NCI-H748 (cell line): Measurements from ENCODE around the gene GAL3ST3.

Experiments
- DNase-seq: peaks from one replicate; lab custom pipeline; 2025; ENCODE audit not compliant: unreplicated experiment; lab: John Stamatoyannopoulos, UW

Gene GAL3ST3

DNA sequence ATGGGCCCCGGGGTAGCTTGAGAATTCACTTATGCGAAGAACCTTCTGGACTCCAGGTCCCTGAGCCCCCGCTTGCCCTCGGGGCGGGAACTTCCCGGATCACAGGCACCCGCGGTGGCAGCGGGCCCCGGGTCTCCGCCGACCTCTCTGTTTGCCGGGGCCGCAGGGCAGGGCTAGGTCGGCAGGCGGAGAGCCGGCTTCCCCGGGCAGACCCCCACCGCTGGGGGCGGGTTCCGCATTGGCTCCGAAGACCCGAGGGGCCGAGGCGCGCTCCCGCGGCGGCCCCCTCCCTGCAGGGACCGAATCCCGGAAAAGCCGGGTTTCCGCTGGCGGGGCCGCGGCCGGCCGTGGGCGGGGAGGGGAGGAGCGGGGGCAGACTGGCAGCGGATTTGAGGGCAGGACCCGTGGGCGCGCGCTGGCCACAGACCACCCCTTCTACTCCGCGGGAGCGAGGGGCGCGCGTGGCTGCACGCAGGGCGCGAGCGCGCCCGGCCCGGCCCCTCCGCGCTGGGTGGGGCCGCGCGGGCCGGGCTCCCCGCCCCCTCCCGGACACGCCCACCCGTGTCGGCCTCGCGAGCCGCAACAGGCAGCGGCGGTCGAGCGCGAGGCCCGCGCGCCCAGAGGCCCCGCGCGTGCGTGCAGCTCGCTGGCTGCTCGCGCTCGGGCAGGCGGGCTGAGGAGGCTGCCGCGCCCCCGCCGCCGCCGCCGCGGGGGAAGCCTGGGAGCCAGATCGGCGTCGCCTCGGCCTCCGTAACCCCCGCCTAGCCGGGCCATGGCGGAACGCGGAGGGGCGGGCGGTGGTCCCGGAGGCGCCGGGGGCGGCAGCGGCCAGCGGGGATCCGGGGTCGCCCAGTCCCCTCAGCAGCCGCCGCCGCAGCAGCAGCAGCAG, 21.0 kb upstream of the GAL3ST3 start, which contains the start of gene PACS1:
Gene PACS1, plus strand, starts transcription at position 558 of the 889 bp plus-strand sequence. Its CDS starts 215 bp downstream, at position 773.
- DNase-seq: peak; percentile 72

- no peak for DNase-seq
Measured at GRCh38 chr11:66068923-66069714, 20.2 kb upstream of the GAL3ST3 start.

DNA sequence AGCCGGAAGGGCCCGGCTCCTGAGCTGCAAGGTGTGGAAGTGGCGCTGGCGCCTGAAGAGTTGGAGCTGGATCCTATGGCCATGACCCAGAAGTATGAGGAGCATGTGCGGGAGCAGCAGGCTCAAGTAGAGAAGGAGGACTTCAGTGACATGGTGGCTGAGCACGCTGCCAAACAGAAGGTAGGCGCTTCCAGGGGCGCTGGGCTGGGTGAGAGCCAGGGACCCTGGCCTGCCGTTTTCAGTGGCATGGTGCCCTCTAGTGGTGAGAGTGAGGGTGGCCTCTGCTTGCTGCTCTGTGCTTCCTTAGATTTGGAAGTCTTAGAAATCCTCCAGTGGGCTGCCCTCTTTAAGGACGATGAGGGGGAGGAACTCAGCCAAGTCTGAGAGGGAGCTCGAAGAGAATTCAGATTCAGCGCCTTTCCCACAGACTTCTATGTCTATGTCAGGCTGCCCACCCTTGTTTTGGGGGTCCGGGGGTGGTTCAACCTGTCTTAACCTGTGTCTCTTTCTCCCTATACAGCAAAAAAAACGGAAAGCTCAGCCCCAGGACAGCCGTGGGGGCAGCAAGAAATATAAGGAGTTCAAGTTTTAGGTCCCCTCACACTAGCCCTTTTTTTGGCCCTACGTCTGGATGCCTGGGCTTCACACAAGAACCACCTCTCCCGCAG, 19.3 kb upstream of the GAL3ST3 start:
- peak; percentile 70 for DNase-seq

DNA sequence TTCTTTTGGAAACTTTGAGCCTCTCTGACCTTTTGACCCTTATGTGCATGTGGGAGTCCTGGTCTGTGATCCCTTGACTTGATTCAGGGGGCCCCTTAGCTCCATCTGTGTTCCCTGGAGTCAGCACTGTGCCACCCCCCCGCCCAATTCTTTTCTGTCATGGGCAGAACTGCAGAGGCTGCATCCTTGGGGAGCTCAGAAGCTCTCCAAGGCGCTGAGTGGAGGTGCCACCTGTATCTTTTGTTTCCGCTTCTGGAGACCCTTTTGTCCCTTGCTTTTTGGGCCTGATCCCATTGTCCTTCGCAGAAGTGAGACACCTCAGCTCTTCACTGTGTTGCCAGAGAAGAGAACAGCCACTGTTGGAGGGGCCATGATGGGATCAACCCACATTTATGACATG, 18.7 kb upstream of the GAL3ST3 start:
- DNase-seq: no peak

DNA sequence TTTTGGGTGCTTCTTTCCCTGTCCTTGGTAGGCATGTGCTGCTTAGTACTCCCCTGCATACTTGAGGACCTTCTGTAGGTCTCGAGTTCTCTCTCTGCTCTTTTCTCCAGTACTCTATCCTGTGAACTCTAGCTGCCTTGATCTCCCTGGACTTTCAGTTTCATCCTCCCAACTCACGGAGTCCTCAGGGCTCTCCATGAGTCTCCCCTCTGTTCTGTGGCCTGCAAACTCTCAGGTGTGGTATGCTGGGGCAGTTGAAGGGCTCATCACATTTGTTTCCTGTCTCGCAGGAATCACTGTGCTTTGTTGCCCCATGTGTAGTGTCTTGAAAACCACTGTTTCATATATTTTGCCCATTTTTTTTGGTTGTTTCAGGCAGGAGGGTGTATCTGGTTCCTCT, 17.8 kb upstream of the GAL3ST3 start:
- DNase-seq: no peak

DNA sequence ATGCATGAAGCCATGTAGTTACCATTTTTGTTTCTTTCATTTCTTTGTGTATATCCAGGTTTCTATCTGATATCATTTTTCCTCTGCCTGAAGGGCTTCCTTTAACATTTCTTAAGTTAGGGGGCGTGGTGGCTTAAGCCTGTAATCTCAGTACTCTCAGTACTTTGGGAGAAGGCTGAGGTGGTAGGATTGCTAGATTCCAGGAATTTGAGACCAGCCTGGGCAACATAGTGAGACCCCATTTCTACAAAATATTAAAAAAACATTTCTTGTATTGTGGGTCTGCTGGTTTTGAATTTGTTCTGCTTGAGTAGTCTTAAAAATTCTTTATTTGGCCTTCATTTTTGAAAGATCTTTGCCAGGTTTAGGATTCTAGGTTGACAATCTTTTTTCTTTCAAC, 15.6 kb upstream of the GAL3ST3 start:
- DNase-seq: no peak

GRCh38 chr11:66063900-66064299, 14.9 kb upstream of the GAL3ST3 start:
- DNase-seq: no peak

- no peak for DNase-seq
Measured at GRCh38 chr11:66062408-66062807, 13.4 kb upstream of the GAL3ST3 start.

DNA sequence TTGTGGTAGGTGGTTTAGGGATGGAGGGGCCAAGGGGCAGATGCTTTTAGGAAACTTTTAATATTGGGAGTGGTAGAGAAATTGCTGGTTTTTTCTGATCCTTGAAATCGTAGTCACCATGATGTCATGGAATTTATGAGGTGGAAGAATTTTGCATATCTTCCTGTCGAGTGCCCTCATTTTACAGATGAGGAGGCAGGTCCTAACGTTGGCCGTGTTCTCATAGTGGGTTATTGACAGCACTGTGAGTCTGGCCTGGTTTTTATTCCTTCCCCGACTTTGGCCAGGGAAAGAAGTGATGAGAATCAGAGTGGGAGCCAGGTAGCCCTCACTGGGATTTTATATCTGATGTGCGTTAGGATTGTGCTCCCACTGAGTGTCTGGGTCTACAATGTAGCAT, 12.3 kb upstream of the GAL3ST3 start:
- no peak for DNase-seq

DNA sequence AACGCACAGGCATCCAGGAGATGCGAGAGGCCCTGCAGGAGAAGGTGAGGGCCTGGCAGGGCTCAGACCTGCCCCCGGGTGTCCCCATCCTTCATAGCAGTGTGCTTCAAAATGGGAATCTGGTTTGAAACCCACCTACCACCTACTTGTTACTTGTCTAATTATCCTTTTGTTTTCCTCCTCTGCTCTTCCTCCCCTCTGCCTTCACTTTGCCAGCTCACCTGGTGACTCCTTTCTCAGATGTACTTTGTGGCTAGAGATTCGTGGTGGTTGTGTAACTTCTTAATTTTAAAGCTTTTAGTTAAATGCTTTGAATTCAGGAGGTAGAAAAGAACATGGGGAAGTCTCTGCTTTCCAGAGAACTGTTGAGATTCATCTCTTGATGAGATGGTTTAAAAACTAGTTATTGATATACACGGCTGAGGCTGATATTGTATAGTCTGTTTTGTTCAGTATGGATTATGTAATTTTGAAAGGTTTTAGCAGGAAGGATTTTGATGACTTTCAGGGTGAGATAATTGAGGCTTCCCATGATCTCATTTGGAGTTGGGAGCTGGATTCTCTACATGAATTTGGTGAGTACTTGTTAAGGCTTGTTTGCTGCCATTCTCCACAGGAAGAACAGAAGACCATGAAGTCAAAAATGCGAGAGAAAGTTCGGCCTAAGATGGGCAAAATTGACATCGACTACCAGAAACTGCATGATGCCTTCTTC, 11.2 kb upstream of the GAL3ST3 start:
- DNase-seq: no peak

- no peak for DNase-seq
Measured at GRCh38 chr11:66056501-66056900, 7.5 kb upstream of the GAL3ST3 start.

DNA sequence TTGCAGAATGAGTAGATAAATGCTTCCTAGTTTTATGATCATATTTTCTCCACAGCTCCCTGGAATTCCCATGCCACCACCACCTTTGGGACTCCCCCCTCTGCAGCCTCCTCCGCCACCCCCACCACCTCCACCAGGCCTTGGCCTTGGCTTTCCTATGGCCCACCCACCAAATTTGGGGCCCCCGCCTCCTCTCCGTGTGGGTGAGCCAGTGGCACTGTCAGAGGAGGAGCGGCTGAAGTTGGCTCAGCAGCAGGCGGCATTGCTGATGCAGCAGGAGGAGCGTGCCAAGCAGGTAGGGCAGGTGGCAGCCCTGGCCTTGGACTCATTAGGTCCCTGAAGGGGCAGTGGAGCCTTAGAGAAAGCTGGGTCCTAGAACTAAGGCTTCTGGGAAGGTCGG, 6.1 kb upstream of the GAL3ST3 start:
- no peak for DNase-seq

GRCh38 chr11:66052664-66052982, 3.7 kb upstream of the GAL3ST3 start:
- no peak for DNase-seq

DNA sequence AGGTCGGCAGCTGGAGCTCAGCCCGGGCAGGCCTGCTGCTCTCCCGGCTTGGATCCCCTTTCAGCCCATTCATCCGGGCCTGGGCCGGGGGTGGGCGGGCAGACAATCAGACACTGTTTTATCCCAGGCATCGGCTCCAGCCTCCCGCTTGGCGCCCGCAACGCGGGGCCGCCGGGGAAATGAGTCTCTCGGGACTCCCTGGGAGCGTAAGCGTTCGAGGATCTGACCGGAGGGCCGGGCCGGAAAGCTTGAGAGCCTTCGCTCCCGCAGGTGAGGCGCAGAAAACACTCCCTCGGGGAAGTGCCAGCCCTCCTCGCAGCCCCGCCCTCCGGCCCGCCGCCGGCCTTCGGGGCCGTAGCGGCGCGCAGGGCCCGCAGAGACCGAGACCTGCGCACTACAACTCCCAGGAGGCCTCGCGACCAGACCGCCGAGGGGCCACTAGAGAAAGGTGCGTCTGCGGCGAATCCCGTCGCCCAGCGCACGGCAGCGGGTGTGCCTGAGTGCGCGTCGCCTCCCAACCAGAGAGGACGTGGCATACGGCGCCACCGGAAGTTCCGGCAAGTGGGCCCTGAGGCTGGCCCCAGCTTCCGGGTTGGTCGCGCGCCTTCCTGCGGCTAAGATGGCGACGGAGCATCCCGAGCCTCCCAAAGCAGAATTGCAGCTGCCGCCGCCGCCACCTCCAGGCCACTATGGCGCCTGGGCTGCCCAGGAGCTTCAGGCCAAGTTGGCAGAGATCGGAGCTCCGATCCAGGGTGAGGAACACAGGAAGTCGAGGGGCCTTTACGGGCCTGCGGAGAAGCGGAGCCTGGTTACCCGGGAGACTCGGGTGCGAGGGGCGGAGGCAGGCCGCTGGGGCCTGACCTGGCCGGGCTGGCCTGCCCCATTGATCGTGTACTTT, 3.1 kb upstream of the GAL3ST3 start, which contains the start of gene SF3B2:
Gene SF3B2, plus strand, starts transcription at position 599 of the 898 bp plus-strand sequence. Its CDS starts 21 bp downstream, at position 620.
- DNase-seq: peak; percentile 99

DNA sequence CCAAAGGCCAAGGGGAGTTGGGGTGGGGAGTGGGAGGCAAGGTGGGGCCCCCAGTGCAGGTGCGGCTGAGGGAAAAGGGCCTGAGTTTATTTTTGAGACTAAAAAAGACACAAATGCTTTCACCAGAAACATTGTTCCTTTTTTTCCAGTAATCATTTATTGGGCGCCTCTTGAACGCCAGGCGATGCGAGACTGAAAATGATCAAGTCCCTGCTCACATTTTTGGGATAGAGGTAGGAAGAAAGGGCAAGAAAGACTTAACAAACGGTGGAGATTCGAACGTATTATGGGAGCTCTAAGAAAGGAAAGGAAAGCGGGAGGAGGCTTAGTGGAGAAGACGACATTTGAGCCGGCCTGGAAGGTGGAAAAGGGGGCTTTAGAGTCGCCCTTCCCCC, 2.4 kb upstream of the GAL3ST3 start:
- no peak for DNase-seq

- DNase-seq: no peak
Measured at GRCh38 chr11:66050581-66051231, 1.7 kb upstream of the GAL3ST3 start.

DNA sequence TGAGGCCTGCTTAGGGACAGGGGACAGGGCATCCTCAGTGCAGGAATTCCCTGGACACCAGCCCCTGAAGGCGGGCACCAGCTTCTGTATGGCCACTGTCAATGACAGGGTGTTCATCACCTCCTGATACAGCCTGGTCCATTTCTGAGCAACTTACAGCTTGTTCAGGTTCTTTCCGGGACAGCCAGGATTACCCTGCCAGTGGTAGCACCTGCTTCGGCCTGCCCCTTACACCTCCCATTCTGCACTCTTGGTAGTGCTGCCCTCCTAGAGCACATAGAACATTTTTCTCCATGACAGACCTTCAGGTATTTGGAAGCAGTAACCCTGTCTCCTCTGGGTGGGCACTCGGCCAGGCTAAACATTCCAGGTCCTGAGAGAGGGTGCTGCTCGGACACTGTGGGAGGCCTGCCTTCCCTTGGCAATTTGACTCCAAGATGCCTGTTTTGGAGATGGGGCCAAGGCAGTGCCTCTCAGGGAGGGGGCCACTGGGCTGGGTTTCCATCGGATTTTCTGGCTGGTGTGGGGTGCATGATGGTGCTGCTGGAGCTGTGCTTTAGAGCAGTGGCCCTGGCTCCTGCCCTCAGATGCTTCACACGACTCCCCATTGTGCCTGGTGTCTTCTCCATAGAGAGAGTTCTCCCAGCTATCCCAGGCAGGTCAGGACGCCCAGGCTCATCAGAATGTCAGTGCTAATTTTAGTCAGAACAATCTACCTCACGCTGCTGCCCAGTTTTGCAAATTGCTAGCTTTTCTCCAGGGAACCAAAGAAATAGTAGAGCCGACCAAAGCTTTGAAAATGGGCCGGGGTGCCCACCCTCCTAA, 1.2 kb downstream of the GAL3ST3 start:
- DNase-seq: no peak

- DNase-seq: no peak
Measured at GRCh38 chr11:66046901-66047300, 2.1 kb downstream of the GAL3ST3 start.
